Measurements from ENCODE around the gene RUSC1. TPM values are rescaled to one million over a fixed set of nuclear protein-coding genes. Genes with fewer than 3 reads are reported as not detected.

RUSC1 gene
- total and polyA plus RNA-seq, 2 of the 8 experiments (the other 6 are each of a cell fraction or from before 2014, with no cell fraction given) = 54.6 to 90.4 TPM

DNA sequence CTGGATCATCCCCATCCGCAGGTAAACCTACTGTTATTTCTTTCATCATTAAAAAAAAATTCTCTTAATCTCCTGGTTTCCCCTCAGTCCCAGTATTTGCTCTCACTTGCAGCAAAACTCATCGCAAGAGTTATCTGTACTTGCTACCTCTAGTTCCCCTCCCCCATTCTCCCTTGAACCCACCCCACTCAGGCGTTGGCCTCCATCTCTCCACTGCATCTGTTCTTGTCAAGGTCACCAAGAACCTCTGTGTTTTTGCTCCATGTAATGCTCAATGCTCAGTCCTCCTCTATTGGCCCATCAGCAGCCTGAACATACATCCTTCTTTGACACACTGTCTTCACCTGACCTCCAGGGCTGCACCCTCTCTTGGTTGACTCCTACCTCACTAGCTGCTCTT, 24.0 kb upstream of the RUSC1 start:
- Histone ChIP-seq H3K4ac (replicated peaks; ENCODE audit: insufficient read length, low read depth, low read length) (no peak overlapping the region), H2AFZ (ENCODE audit: low read length) (no peak overlapping the region), H2BK120ac (replicated peaks; ENCODE audit: low read depth, low read length) (no peak overlapping the region), H2BK20ac (ENCODE audit: low read length) (peak overlapping the region; percentile 90; the same call in 1 of the 2 replicates), H3K27me3 (replicated peaks in 1 of 4; ENCODE audit: control insufficient read depth in 3 of 4, extremely low read depth in 1 of 4, insufficient read depth in 3 of 4, low read length in 3 of 4) (peaks cover 0 to 23% (median 14%) of the 10 kb centered on the region in 4 experiments; a peak in 5 of 7 replicates), H2BK5ac (ENCODE audit: low read depth, low read length) (no peak overlapping the region), H2BK12ac (ENCODE audit: low read depth, low read length) (0 out of 2 replicates have a peak overlapping the region, but pooled peaks have one; percentile 18), H3K56ac (replicated peaks; ENCODE audit: insufficient read length, low read depth, low read length) (no peak overlapping the region), H3K14ac (ENCODE audit: insufficient read length) (no peak overlapping the region), H4K8ac (ENCODE audit: extremely low read depth, insufficient read depth, low read length) (no peak overlapping the region), H2BK15ac (ENCODE audit: low read length) (peak overlapping the region; percentile 55; the same call in 1 of the 2 replicates), H3K4me3 (ENCODE audit: extremely low read depth in 1 of 4, insufficient read depth in 2 of 4, low read depth in 3 of 4, low read length in 4 of 4) (no peak overlapping the region), H3K36me3 (ENCODE audit: control insufficient read depth in 2 of 4, insufficient read depth in 4 of 4, low read length in 3 of 4) (no peaks in the 10 kb centered on the region), H3K23ac (ENCODE audit: insufficient read length) (no peak overlapping the region), H3K23me2 (ENCODE audit: low read depth, low read length) (peaks cover 5% of the 10 kb centered on the region; the same call in 1 of the 2 replicates), H3K79me2 (ENCODE audit: control insufficient read depth in 1 of 2, insufficient read depth in 2 of 2, low read length in 2 of 2) (no peaks in the 10 kb centered on the region), H3K9ac (replicated peaks in 1 of 4; ENCODE audit: extremely low read depth in 1 of 4, low read depth in 3 of 4, low read length in 3 of 4) (no peak overlapping the region), H3K27ac (ENCODE audit: low read depth, low read length) (no peak overlapping the region), H4K5ac (ENCODE audit: insufficient read length, low read depth, low read length) (no peak overlapping the region), H3K18ac (ENCODE audit: extremely low read depth, low read length) (no peak overlapping the region), H3K4me1 (replicated peaks in 1 of 4; ENCODE audit: control insufficient read depth in 3 of 4, insufficient read depth in 4 of 4, low read length in 3 of 4) (peaks cover 3 to 23% (median 10%) of the 10 kb centered on the region in 4 experiments; a peak in 6 of 7 replicates), H4K20me1 (replicated peaks in 1 of 2; ENCODE audit: control insufficient read depth in 1 of 2, insufficient read depth in 2 of 2, low read length in 2 of 2) (no peaks in the 10 kb centered on the region), H2AK5ac (ENCODE audit: low read depth, low read length) (no peak overlapping the region), H4K91ac (replicated peaks; ENCODE audit: insufficient read length, low read length) (no peak overlapping the region), H3K4me2 (ENCODE audit: insufficient read depth in 1 of 2, low read depth in 2 of 2, low read length in 2 of 2) (no peak overlapping the region; a peak in 1 of 4 replicates), H3K9me3 (ENCODE audit: insufficient read depth in 2 of 2, low read depth in 1 of 2, low read length in 1 of 2) (no peaks in the 10 kb centered on the region), H3K79me1 (ENCODE audit: low read depth, low read length) (no peaks in the 10 kb centered on the region)
- DNase-seq (ENCODE audit: low read depth in 1 of 2, low spot score in 2 of 2) (no peak), FAIRE-seq (no peak)
- WGBS, 2 experiments (ENCODE audit: extremely low coverage in 1 of 2, insufficient coverage in 1 of 2, insufficient read length in 1 of 2, insufficient replicate concordance in 2 of 2, low coverage in 1 of 2, low lambda C conversion rate in 2 of 2, missing lambda C conversion rate in 1 of 2) = 97% methylated on average over 3 of the region's 3 CpGs; no CpG with 5 or more reads in 1 of the 2 experiments
- POLR2A ChIA-PET (ENCODE audit: partially characterized antibody) = interaction anchor here (0.9 to 1.9 kb wide), 5 partner anchors 11 to 90 kb away, joined by 3 to 6 read pairs (median 3); partner anchors contain the start of gene SCAMP3
- CTCF ChIA-PET (ENCODE audit: partially characterized antibody) = interaction anchor here (5.3 kb wide), 1 partner anchor 10 kb away, joined by 29 read pairs; the partner anchor contains the start of gene FDPS
- TF ChIP-seq HDAC2 (IDR thresholded peaks at IDR 0.05; ENCODE audit: borderline replicate concordance in 1 of 2, low read depth in 2 of 2, low read length in 2 of 2) (no peak), CTBP2 (IDR thresholded peaks at IDR 0.05; ENCODE audit: borderline replicate concordance, insufficient read depth, insufficient read length, low read length) (no peak), TBP (IDR thresholded peaks at IDR 0.05; ENCODE audit: low read depth, low read length) (no peak)
